ENCODE results near the gene SUGCT. TPM values are rescaled to one million over a fixed set of nuclear protein-coding genes. Genes with fewer than 3 reads are reported as not detected.

Gene SUGCT
- total RNA-seq, 2 donors from 2014 or later, result 0.66 to 0.80 TPM

DNA sequence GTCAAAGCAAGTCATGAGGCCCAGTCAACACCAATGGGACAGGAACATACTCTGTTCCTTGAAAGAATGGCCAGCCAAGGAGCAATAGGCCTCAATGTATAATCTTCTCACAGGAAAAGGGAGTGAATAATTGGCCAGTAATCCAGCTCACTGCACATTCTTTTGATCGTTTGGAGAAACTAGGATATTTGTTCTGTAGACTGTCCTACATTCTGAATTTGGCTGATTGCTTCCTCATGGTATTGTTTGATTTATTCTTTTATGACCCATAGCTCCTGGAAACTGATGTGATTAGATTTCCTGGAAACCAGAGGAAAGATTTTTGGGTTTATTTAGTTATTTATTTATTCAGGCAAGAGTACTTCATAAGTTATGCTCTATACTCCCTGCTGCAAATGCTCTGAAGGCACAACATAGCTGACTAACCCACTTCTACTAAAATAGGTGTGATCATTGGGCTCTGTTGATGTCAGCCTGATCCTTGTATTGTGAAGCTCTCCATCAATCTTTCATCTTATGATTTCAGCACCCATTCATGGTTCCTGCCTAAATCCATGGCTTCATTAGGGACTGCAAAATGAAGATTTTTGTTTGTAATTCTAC is 745.2 kb downstream of the SUGCT start:
- no peak overlapping the region for H3K27ac Mint-ChIP-seq
- H3K4me3 Mint-ChIP-seq, result no peak overlapping the region
- ATAC-seq (replicated peaks), result no peak
- H3K36me3 Mint-ChIP-seq (ENCODE audit: low read depth), result no peaks in the 10 kb centered on the region
- no peaks in the 10 kb centered on the region for H3K4me1 Mint-ChIP-seq
- H3K27me3 Mint-ChIP-seq, result no peaks in the 10 kb centered on the region
- H3K9me3 Mint-ChIP-seq, result peaks cover 8% of the 10 kb centered on the region

DNA sequence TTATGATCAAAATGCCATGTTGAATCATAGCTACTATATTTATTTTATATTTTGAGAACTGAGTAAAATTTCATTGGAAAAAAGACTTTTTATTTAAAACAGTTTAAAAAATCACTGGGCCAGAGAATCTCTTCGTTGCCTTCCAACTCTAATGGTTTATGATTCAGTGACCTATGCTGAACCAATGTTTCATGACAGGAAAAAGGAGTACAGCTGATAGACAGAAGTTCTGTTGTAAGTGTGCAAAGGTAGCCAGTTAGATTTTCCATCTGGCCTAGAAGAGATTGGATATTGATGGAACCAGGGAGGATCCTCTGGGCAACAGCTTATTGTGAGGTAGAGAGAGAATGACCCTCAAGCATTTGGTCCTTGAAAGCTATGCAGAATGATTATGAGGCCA is 745.8 kb downstream of the SUGCT start:
- H3K27me3 Mint-ChIP-seq, result no peaks in the 10 kb centered on the region
- H3K27ac Mint-ChIP-seq, result no peak overlapping the region
- H3K36me3 Mint-ChIP-seq (ENCODE audit: low read depth), result no peaks in the 10 kb centered on the region
- no peak for ATAC-seq (replicated peaks)
- H3K9me3 Mint-ChIP-seq, result peaks cover 9% of the 10 kb centered on the region
- no peak overlapping the region for H3K4me3 Mint-ChIP-seq
- H3K4me1 Mint-ChIP-seq, result no peaks in the 10 kb centered on the region

- no peak for ATAC-seq (replicated peaks)
- Mint-ChIP-seq H3K4me1 (no peaks in the 10 kb centered on the region), H3K4me3 (no peak overlapping the region), H3K27ac (no peak overlapping the region), H3K9me3 (peaks cover 13% of the 10 kb centered on the region), H3K36me3 (ENCODE audit: low read depth) (no peaks in the 10 kb centered on the region), H3K27me3 (no peaks in the 10 kb centered on the region)
These were observed 746.7 kb downstream of the SUGCT start for GRCh38 chr7:40881405-40881926.

DNA sequence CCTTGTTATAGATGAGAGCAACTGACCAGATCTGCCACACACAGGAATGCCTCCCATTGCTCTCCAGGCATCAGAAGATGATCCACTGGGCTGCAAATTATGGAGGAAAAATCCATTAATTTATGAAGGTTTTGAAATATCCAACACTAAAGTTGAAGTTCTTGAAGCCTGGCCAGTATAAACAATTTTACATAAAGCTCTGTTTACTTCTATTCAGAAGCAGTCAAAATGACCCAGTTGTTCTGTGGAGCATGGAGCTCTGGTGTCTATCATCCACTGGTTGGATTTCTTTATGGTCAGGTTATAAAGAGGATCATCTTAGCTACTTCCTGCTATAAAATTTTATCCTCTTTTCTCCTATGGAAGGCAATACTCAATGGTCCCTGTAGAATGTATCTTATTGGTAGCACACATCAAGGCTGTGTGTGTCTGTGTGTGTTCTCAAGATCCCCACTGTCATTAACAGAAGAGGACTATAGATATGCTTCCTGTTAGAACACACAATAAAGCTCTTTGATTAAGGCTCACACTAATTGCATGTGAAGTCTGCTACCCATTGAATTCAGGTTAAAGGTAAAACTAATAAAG is 747.4 kb downstream of the SUGCT start:
- no peak for ATAC-seq (replicated peaks)

GRCh38 chr7:40883826-40884225 is 749.0 kb downstream of the SUGCT start:
- no peaks in the 10 kb centered on the region for H3K36me3 Mint-ChIP-seq (ENCODE audit: low read depth)
- no peaks in the 10 kb centered on the region for H3K4me1 Mint-ChIP-seq
- no peak for ATAC-seq (replicated peaks)
- no peak overlapping the region for H3K27ac Mint-ChIP-seq
- no peaks in the 10 kb centered on the region for H3K27me3 Mint-ChIP-seq
- peaks cover 17% of the 10 kb centered on the region for H3K9me3 Mint-ChIP-seq
- H3K4me3 Mint-ChIP-seq, result no peak overlapping the region

More for the DNA sequence above, 747.4 kb downstream of the SUGCT start:
- Mint-ChIP-seq H3K4me1 (no peaks in the 10 kb centered on the region), H3K27ac (no peak overlapping the region), H3K27me3 (no peaks in the 10 kb centered on the region), H3K4me3 (no peak overlapping the region), H3K36me3 (ENCODE audit: low read depth) (no peaks in the 10 kb centered on the region), H3K9me3 (peaks cover 13% of the 10 kb centered on the region)

DNA sequence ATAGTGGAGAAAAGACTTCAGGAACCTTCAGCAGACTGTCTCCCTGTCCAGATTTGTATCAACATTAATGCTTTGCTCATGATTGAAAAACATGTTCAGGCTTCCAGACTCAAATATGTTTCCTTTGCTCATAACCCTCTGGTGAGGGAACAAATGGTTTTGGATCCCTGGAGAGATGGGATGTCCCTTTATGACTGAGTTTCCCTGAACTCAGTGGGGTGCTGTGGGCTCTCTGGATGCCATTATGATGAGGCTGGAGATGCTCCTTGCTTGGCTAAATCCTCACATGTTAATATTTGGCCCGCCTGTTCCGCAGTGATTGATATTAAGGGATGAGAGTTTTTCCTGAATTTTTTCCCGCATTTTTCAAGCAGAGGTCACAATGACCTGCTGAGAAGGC is 749.4 kb downstream of the SUGCT start:
- Mint-ChIP-seq H3K27me3 (no peaks in the 10 kb centered on the region), H3K36me3 (ENCODE audit: low read depth) (no peaks in the 10 kb centered on the region), H3K4me3 (no peak overlapping the region), H3K27ac (no peak overlapping the region), H3K9me3 (peaks cover 17% of the 10 kb centered on the region), H3K4me1 (no peaks in the 10 kb centered on the region)
- ATAC-seq (replicated peaks), result no peak

DNA sequence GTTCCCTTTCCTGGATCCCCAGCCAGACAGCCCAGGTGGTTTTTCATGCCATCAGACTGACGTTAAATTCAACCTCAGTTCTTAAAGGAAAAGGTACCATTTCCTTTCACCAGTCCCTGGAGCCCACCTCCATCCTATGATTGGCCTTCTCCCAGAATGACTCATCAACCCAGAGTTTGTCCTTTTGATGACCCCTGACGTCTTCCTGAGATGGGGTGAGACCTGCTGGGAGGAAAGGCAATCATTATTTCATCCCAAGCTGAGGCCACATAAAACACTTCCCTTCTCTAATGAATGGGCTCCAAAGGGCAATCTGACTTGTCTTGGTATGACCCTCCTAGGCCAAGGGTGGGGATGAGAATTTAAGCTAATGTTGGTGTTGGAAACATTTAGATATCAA is 750.7 kb downstream of the SUGCT start:
- ATAC-seq (replicated peaks), result no peak
- peaks cover 17% of the 10 kb centered on the region for H3K9me3 Mint-ChIP-seq
- no peaks in the 10 kb centered on the region for H3K4me1 Mint-ChIP-seq
- no peak overlapping the region for H3K27ac Mint-ChIP-seq
- H3K4me3 Mint-ChIP-seq, result no peak overlapping the region
- H3K27me3 Mint-ChIP-seq, result no peaks in the 10 kb centered on the region
- no peaks in the 10 kb centered on the region for H3K36me3 Mint-ChIP-seq (ENCODE audit: low read depth)

- H3K27me3 Mint-ChIP-seq, result no peaks in the 10 kb centered on the region
These were observed 752.3 kb downstream of the SUGCT start for GRCh38 chr7:40887099-40887498.

GRCh38 chr7:40888499-40888898 is 753.7 kb downstream of the SUGCT start:
- Mint-ChIP-seq H3K4me1 (no peaks in the 10 kb centered on the region), H3K36me3 (ENCODE audit: low read depth) (no peaks in the 10 kb centered on the region)

More at GRCh38 chr7:40887099-40887498, 752.3 kb downstream of the SUGCT start:
- ATAC-seq (replicated peaks), result no peak
- no peaks in the 10 kb centered on the region for H3K4me1 Mint-ChIP-seq
- H3K9me3 Mint-ChIP-seq, result peaks cover 24% of the 10 kb centered on the region
- no peak overlapping the region for H3K27ac Mint-ChIP-seq
- H3K4me3 Mint-ChIP-seq, result no peak overlapping the region
- H3K36me3 Mint-ChIP-seq (ENCODE audit: low read depth), result no peaks in the 10 kb centered on the region

GRCh38 chr7:40889099-40889498 is 754.3 kb downstream of the SUGCT start:
- H3K9me3 Mint-ChIP-seq, result peaks cover 23% of the 10 kb centered on the region
- no peaks in the 10 kb centered on the region for H3K27me3 Mint-ChIP-seq
- no peak overlapping the region for H3K4me3 Mint-ChIP-seq
- H3K27ac Mint-ChIP-seq, result no peak overlapping the region
- no peaks in the 10 kb centered on the region for H3K36me3 Mint-ChIP-seq (ENCODE audit: low read depth)
- no peak for ATAC-seq (replicated peaks)
- no peaks in the 10 kb centered on the region for H3K4me1 Mint-ChIP-seq

More at GRCh38 chr7:40888499-40888898, 753.7 kb downstream of the SUGCT start:
- Mint-ChIP-seq H3K27me3 (no peaks in the 10 kb centered on the region), H3K27ac (no peak overlapping the region), H3K4me3 (no peak overlapping the region), H3K9me3 (peaks cover 23% of the 10 kb centered on the region)
- no peak for ATAC-seq (replicated peaks)

DNA sequence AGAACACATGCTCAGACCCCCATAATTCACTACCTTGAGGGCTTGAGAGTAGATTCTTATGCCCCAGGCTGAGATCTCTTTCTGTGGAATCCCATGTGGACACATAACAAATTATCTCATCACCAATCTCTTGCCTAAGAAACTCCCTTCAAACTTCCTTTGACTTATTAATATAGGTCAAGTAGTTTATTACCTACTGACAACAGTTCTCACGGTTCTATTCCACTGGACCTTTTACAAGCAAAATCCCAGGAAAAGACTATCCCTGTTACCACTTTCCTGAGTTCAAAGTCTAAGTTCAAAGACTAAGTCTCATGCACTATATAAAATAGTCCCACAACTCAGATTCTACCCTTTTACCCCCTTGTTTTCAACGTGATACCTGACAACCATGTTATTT is 754.7 kb downstream of the SUGCT start:
- no peaks in the 10 kb centered on the region for H3K4me1 Mint-ChIP-seq
- H3K9me3 Mint-ChIP-seq, result peaks cover 23% of the 10 kb centered on the region
- no peaks in the 10 kb centered on the region for H3K27me3 Mint-ChIP-seq
- H3K27ac Mint-ChIP-seq, result no peak overlapping the region
- H3K36me3 Mint-ChIP-seq (ENCODE audit: low read depth), result no peaks in the 10 kb centered on the region
- ATAC-seq (replicated peaks), result no peak
- no peak overlapping the region for H3K4me3 Mint-ChIP-seq

- Mint-ChIP-seq H3K27ac (no peak overlapping the region), H3K36me3 (ENCODE audit: low read depth) (no peaks in the 10 kb centered on the region), H3K9me3 (peaks cover 23% of the 10 kb centered on the region), H3K27me3 (no peaks in the 10 kb centered on the region), H3K4me3 (no peak overlapping the region), H3K4me1 (no peaks in the 10 kb centered on the region)
- ATAC-seq (replicated peaks), result no peak
These were observed 755.4 kb downstream of the SUGCT start for GRCh38 chr7:40890088-40890692.

DNA sequence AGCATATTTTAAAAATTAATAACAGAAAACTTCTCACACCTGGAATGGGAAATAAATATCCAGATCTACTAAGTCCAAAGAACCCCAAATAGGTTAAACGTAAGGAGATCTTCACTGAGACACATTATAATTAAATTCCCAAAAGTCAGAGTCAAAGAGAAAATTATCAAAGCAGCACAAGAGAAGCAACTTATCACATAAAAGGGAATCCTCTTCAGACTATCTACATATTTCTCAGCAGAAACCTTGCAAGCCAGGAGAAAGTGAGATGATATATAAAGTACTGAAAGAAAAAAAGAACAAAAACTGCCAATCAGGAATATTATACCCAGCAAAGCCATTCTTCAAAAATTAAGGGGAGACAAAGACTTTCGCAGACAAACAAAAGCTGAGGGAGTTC is 756.4 kb downstream of the SUGCT start:
- Mint-ChIP-seq H3K4me1 (no peaks in the 10 kb centered on the region), H3K36me3 (ENCODE audit: low read depth) (no peaks in the 10 kb centered on the region), H3K27me3 (no peaks in the 10 kb centered on the region), H3K27ac (no peak overlapping the region), H3K9me3 (peaks cover 15% of the 10 kb centered on the region), H3K4me3 (no peak overlapping the region)
- ATAC-seq (replicated peaks), result no peak

DNA sequence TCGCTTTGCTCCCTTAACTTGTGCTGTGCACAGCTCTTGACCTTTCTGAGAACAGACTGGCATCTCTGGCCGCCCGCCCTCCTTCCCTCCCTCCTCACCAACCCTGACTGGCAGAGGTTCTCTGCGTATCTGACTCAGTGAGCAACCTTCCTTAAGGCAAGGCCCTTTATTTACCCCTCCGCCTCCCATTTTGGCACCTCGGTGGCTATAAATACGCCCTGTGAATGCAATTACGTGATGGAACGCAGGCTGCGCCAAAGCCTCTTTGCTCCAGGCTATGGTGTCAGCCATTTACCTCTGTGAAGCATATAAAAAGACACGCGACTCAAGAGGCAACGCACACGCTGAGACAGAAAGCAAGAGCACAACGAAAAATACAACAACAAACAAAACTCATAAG is 764.3 kb downstream of the SUGCT start:
- no peaks in the 10 kb centered on the region for H3K4me1 Mint-ChIP-seq
- no peaks in the 10 kb centered on the region for H3K36me3 Mint-ChIP-seq (ENCODE audit: low read depth)
- no peaks in the 10 kb centered on the region for H3K27me3 Mint-ChIP-seq
- H3K27ac Mint-ChIP-seq, result no peak overlapping the region
- ATAC-seq (replicated peaks), result no peak
- H3K9me3 Mint-ChIP-seq, result peaks cover 17% of the 10 kb centered on the region
- H3K4me3 Mint-ChIP-seq, result no peak overlapping the region
